Right ventricle myocardium inferior (tissue), 1 donor: ENCODE measurements around the gene LY6G6D. TPM values are rescaled to one million over a fixed set of nuclear protein-coding genes. Genes with fewer than 3 reads are reported as not detected.

ENCODE experiments used
- ATAC-seq: fragments of 200-7000 bp; cut with Tn5 transposase; one replicate; pipeline ENCODE4 v1.9.1; 2020; ENCODE audit warnings: mild to moderate bottlenecking, moderate library complexity
- DNase-seq: peaks from one replicate; pipeline ENCODE4 v3.0.0; 2021; ENCODE audit errors: missing footprints
- intact Hi-C: fragments of 100-400 bp; cut with DNase I; formaldehyde crosslinking; loops from one replicate; pipeline ENCODE4 v1.11.0; 2022
- total RNA-seq: library from RNA; stranded (reverse); fragmentation: NEBNext Ultra II Directional; extraction: Animal tissue kit (Norgen Biotek cat#: 25700); gene quantifications from one replicate; pipeline ENCODE4 v1.2.1, GENCODE V29; 2021
- donor health status: DM: no; HTN: yes; CAD: no; lungs with severe emphysema.

LY6G6D gene
- total RNA-seq, 1 donor from 2014 or later = not detected

- intact Hi-C loops = no loop called here
- DNase-seq (peak; percentile 74), ATAC-seq (peak; percentile 1)
Measured at GRCh38 chr6:31740397-31741223, 25.5 kb downstream of the LY6G6D start.

DNA sequence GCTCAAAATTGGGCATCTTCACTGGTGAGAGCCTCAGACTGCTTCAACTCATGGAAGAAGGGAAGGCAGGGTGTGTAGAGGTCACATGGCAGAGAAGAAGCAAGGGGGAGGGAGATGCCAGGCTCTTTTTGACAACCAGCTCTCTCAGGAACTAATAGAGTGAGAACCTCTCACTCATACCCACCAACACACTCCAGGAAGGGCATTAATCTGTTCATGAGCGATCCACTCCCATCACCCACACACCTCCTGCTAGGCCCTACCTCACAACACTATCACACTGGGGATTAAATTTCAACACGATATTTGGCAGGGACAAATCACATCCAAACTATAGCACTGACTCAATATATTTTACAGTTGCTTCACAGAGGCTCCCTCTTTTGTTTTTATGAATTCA lies 26.7 kb downstream of the LY6G6D start:
- intact Hi-C loops = no loop called here
- ATAC-seq = no peak
- no peak for DNase-seq

- no peak for DNase-seq
- no peak for ATAC-seq
- intact Hi-C loops = no loop called here
Measured at GRCh38 chr6:31742894-31743293, 27.7 kb downstream of the LY6G6D start.

- intact Hi-C loops = no loop called here
- ATAC-seq (no peak), DNase-seq (no peak)
Measured at GRCh38 chr6:31744422-31744821, 29.3 kb downstream of the LY6G6D start.

GRCh38 chr6:31749301-31750036 lies 34.3 kb downstream of the LY6G6D start:
- ATAC-seq (no peak), DNase-seq (no peak)
- intact Hi-C loops = no loop called here

DNA sequence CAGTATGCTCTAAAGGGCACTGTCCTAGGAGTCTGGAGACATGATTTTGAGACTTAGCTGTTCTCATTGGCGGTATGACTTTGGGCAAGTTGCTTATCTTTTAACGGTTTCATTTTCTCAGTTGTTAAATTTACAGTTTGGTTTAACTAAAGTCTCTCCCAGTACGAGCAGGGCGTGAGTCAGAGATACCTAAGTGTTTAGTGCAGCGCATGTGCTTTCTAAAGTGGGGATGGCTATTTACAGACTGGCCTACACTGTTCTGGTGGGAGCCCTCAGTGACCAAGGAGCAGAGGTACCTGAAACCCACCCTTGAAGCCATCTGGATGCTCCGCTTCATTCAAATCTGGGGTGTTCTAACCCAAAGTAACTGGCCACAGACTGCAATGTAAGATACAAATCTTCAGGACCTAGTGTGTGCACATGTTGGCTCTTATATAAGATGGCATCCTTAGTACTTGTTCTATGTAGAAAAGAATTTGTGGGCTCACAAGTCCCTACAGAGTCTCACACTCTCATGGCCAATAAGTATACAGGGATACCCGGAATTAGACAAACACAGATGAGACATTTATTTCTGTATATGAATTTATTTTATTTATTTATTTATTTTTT lies 35.4 kb downstream of the LY6G6D start:
- intact Hi-C loops = no loop called here
- DNase-seq = no peak
- ATAC-seq = no peak

GRCh38 chr6:31752739-31753319 lies 37.7 kb downstream of the LY6G6D start:
- intact Hi-C loops = no loop called here
- ATAC-seq (no peak), DNase-seq (no peak)

- ATAC-seq (no peak), DNase-seq (no peak)
- intact Hi-C loops = no loop called here
Measured at GRCh38 chr6:31758281-31758680, 43.1 kb downstream of the LY6G6D start.

DNA sequence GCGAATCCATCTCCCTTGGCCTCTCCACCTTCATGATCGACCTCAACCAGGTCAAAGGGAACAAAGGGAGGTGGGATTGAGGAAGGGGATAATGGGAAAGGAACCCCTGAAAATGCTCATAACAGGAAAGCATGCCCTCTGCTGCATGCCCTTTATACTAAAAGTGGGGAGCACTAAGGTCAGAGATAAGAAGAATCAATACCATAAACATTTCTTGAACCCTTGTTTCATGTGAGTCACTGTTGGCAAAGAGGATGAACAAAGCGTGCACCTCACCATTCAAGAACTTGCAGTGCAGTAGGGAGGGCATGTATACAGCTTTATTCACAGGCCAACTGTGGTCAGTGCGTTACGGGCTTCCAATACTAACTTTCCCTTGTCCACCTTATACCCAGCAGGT lies 45.6 kb downstream of the LY6G6D start:
- no peak for DNase-seq
- intact Hi-C loops = no loop called here
- ATAC-seq = no peak

DNA sequence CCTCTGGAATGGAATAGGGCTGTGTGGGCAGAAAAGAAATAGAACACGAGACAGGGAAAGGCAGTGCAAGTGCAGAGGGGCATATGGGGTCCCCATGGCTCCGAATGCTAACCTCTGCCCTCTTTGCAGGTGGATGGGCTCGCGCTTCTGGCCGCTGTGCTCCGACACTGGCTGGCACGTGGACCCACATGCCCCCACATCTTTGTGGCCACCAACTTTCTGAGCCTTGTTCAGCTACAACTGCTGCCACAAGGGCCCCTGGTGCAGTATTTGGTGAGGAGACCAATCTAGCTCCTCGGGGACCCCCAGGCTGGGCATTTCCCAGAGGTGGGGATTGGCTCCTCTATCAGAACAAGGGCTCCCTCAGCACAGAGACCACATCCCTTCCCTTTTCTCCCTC lies 46.2 kb downstream of the LY6G6D start:
- no peak for ATAC-seq
- no peak for DNase-seq
- intact Hi-C loops = no loop called here

DNA sequence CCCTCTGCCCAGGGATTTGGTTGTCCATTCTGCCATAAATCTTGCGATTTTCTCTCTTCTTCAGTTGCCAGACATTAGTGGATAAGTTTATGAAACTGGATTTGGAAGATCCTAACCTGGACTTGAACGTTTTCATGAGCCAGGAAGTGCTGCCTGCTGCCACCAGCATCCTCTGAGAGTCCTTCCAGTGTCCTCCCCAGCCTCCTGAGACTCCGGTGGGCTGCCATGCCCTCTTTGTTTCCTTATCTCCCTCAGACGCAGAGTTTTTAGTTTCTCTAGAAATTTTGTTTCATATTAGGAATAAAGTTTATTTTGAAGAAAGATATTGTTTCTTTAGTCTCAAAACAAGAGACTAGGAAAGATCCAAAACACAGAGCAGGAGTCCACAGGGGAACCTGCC lies 47.2 kb downstream of the LY6G6D start, which contains the start of gene SAPCD1:
Gene SAPCD1, plus strand, starts transcription at position 301 of the 400 bp plus-strand sequence. CDS start 399 bp downstream, outside the sequence.
- ATAC-seq = no peak
- DNase-seq = no peak
- intact Hi-C loops = no loop called here

DNA sequence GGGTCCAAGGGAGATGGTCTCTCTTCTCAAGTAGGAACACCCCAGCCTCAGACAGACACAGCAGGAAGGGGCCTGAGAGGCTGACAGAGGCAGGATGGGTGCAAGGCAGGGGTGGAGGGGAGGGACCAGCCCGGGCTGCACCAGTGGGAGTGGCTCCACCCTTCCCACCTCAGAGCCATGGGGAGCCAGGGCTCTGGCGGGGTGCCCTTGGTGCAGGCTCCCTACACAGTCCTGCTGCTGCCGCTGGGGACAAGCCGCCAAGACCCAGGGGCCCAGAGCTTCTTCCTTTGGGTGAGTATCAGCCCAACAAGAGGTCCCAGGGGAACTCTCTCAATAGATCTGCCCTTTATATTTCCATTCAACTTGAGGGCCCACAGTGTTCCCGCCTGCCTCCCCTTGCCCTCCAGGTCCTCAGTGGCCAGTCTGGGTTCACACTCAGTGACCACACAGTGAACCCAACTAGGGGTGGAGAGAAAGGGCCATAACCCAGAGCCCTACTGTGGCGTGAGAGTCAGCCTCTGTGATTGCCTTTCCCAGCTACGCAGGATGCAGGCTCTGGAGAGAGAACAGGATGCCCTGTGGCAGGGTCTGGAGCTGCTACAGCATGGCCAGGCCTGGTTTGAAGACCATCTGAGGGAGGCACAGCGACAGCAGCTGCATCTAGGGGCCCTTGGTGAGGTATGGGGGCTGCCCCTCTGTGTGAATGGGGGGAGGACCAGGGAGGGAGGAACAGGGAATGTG lies 47.9 kb downstream of the LY6G6D start:
- ATAC-seq (no peak), DNase-seq (peak; percentile 53)
- intact Hi-C loops = no loop called here

DNA sequence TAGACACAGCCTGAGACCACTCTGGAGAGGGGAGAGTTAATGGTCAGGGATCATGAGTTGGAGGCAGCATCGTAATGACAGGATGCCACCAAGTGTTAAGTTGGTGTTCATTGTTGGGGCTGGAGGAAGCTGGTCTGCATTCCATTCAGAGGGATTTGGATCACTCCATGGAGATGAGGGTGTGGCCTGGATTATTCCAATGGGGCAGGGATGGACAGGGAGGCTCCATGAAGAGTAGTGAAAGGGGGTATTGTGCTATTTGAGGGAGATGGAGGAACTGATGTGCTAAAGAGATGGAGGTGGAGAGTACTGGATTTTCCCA lies 48.4 kb downstream of the LY6G6D start:
- ATAC-seq = peak; percentile 16
- no peak for DNase-seq
- intact Hi-C loops = no loop called here

DNA sequence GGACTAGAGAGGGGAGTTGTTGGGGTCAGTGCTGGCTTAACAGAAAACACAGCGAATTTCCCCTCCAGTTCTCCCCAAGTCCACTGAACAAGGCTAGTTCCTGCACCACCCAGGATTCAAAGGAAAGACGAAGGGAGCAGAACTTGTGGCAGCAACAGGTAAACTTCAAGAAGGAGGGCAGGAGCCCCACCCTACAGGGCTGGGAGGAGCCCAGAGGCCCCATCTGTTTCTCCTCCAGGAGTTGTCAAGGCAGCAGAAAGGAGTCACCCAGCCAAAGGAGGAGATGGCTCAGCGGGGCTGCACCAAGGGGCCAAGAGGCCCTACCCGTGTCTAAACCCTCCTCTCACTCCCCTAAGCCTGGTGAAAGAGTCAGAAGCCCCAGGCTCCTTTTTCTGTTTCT lies 49.0 kb downstream of the LY6G6D start:
- no peak for ATAC-seq
- peak; percentile 8 for DNase-seq
- intact Hi-C loops = no loop called here

- DNase-seq (peak; percentile 56), ATAC-seq (no peak)
- intact Hi-C loops = no loop called here
Measured at GRCh38 chr6:31765559-31765909, 50.4 kb downstream of the LY6G6D start.

DNA sequence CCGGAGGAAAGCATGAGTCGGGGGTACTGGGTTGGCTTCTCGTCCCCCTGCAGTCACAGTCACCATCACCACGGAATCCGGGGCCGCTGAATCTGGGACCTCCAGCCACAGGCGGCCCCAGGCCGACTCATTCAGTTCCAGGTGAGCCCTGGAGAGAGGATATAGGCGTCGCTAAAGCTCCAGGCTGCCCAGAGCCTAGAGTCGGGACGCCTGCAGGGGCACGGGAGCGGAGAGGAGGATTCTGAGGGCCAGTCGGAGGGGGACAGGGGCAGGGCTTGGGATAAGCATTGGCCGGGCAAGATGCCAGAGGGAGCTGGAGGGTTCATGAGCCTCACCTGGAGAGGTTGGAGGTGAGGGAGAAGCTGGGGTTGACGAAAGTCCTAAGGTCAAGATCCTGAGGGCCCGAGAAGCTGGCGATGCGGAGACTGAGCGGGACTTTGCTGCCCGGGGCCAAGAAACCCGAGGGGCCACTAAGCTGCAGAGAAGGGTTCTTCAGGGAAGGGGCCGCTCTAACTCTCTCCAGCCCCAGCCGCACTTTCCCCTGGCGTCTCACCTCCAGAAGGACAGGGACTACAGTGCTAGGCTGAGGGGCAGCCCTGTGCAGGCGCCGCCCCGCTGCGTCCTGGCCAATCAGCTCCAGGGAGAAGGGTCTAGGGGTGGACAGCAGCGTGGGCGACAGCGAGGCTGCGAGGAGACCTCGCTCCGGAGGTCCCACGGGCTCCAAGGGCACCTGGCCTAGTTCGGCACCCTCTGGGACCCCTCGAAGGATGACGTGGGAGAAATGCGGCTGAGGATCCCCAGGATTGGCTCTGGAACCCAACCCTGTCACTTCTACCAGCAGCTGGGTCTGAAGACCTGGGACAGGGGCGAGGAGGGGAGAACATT lies 51.0 kb downstream of the LY6G6D start:
- DNase-seq = peak; percentile 65
- ATAC-seq = peak; percentile 51
- intact Hi-C loops = no loop called here

- DNase-seq (no peak), ATAC-seq (no peak)
- intact Hi-C loops = no loop called here
Measured at GRCh38 chr6:31767096-31767645, 52.0 kb downstream of the LY6G6D start.
